ENCODE measurements around the gene HNRNPA3.

The HNRNPA3 gene

GRCh38 chr2:177180269-177181000 lies 32.2 kb upstream of the HNRNPA3 start:
- TF ChIP-seq GATA2 (IDR thresholded peaks at IDR 0.05; ENCODE audit: low read depth, low read length) (no peak), GATA3 (IDR thresholded peaks at IDR 0.05; ENCODE audit: low read depth, low read length) (no peak)

- no peak for TF ChIP-seq GATA3 (IDR thresholded peaks at IDR 0.05; ENCODE audit: low read depth, low read length)
- TF ChIP-seq GATA2 (IDR thresholded peaks at IDR 0.05; ENCODE audit: low read depth, low read length): no peak
Observed at GRCh38 chr2:177183860-177184259, 28.7 kb upstream of the HNRNPA3 start.

- TF ChIP-seq GATA3 (IDR thresholded peaks at IDR 0.05; ENCODE audit: low read depth, low read length) (no peak), GATA2 (IDR thresholded peaks at IDR 0.05; ENCODE audit: low read depth, low read length) (no peak)
Observed at GRCh38 chr2:177184606-177185005, 28.0 kb upstream of the HNRNPA3 start.

GRCh38 chr2:177187631-177188312 lies 24.8 kb upstream of the HNRNPA3 start:
- TF ChIP-seq GATA3 (IDR thresholded peaks at IDR 0.05; ENCODE audit: low read depth, low read length) (no peak), GATA2 (IDR thresholded peaks at IDR 0.05; ENCODE audit: low read depth, low read length) (no peak)

- no peak for TF ChIP-seq GATA2 (IDR thresholded peaks at IDR 0.05; ENCODE audit: low read depth, low read length)
- TF ChIP-seq GATA3 (IDR thresholded peaks at IDR 0.05; ENCODE audit: low read depth, low read length): no peak
Observed at GRCh38 chr2:177188482-177189469, 23.8 kb upstream of the HNRNPA3 start.

- no peak for TF ChIP-seq GATA2 (IDR thresholded peaks at IDR 0.05; ENCODE audit: low read depth, low read length)
- TF ChIP-seq GATA3 (IDR thresholded peaks at IDR 0.05; ENCODE audit: low read depth, low read length): no peak
Observed at GRCh38 chr2:177190941-177191340, 21.7 kb upstream of the HNRNPA3 start.

GRCh38 chr2:177192788-177193187 lies 19.8 kb upstream of the HNRNPA3 start:
- TF ChIP-seq GATA3 (IDR thresholded peaks at IDR 0.05; ENCODE audit: low read depth, low read length): no peak
- TF ChIP-seq GATA2 (IDR thresholded peaks at IDR 0.05; ENCODE audit: low read depth, low read length): no peak

- TF ChIP-seq GATA2 (IDR thresholded peaks at IDR 0.05; ENCODE audit: low read depth, low read length) (no peak), GATA3 (IDR thresholded peaks at IDR 0.05; ENCODE audit: low read depth, low read length) (no peak)
Observed at GRCh38 chr2:177193240-177193639, 19.4 kb upstream of the HNRNPA3 start.

GRCh38 chr2:177195194-177195593 lies 17.4 kb upstream of the HNRNPA3 start:
- TF ChIP-seq GATA2 (IDR thresholded peaks at IDR 0.05; ENCODE audit: low read depth, low read length) (no peak), GATA3 (IDR thresholded peaks at IDR 0.05; ENCODE audit: low read depth, low read length) (no peak)

GRCh38 chr2:177201919-177202346 lies 10.7 kb upstream of the HNRNPA3 start:
- no peak for TF ChIP-seq GATA3 (IDR thresholded peaks at IDR 0.05; ENCODE audit: low read depth, low read length)

GRCh38 chr2:177204417-177204816 lies 8.2 kb upstream of the HNRNPA3 start:
- no peak for TF ChIP-seq GATA2 (IDR thresholded peaks at IDR 0.05; ENCODE audit: low read depth, low read length)
- TF ChIP-seq GATA3 (IDR thresholded peaks at IDR 0.05; ENCODE audit: low read depth, low read length): no peak

- no peak for TF ChIP-seq GATA2 (IDR thresholded peaks at IDR 0.05; ENCODE audit: low read depth, low read length)
Observed at GRCh38 chr2:177207101-177207500, 5.5 kb upstream of the HNRNPA3 start.

- TF ChIP-seq GATA2 (IDR thresholded peaks at IDR 0.05; ENCODE audit: low read depth, low read length): no peak
- TF ChIP-seq GATA3 (IDR thresholded peaks at IDR 0.05; ENCODE audit: low read depth, low read length): no peak
Observed at GRCh38 chr2:177211169-177211568, 1.4 kb upstream of the HNRNPA3 start.

- TF ChIP-seq GATA3 (IDR thresholded peaks at IDR 0.05; ENCODE audit: low read depth, low read length) (no peak), GATA2 (IDR thresholded peaks at IDR 0.05; ENCODE audit: low read depth, low read length) (no peak)
Observed at GRCh38 chr2:177211576-177212105, 953 bp upstream of the HNRNPA3 start.
